NCI-H146 (cell line): Measurements from ENCODE around the gene DTNB.
"Not testable (repeated sequence)": the region's sequence is repeated elsewhere in the genome, so short reads cannot be mapped to it uniquely, and the experiment has no call there.

ENCODE experiments used
- DNase-seq: peaks from one replicate; lab custom pipeline; 2025; lab: John Stamatoyannopoulos, UW

DTNB gene

GRCh38 chr2:25684577-25685473 is 11.4 kb upstream of the DTNB start:
- peak; percentile 36 for DNase-seq

DNA sequence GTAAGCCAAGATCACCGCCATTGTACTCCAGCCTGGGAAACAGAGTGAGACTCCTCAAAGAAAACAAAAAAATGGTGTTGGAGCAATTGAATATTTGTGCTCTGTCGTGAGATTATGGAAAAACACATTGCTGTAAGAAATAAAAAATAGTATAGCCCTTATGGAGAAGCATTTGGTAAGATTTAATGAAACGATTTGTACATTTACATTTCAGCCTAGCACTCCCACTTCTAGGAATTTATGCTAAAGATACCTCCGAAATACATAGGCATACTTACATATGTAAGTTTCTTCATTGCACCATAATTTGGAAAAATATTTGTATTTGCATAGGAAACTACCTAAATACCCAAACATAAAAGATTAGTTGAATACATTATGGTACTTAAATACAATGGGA is 8.7 kb upstream of the DTNB start:
- no peak for DNase-seq

DNA sequence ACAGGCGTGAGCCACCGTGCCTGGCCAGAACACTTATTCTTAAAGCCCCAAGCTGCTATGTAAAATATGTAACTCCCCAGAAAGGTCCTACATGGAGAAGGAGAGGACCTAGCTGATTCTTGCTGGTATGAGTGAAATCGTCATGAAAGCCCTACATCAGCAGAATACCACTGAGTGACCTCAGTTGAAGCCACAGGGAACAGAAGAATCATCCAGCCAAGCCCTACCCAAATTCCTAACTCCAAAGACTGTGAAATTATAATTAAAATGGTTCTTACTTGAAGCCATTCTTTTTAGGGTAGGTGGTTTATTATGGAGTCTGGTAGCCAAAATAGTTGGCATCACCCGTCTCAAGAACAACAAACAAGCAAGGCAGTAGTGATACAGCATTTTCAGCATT is 4.5 kb upstream of the DTNB start:
- DNase-seq: no peak

DNA sequence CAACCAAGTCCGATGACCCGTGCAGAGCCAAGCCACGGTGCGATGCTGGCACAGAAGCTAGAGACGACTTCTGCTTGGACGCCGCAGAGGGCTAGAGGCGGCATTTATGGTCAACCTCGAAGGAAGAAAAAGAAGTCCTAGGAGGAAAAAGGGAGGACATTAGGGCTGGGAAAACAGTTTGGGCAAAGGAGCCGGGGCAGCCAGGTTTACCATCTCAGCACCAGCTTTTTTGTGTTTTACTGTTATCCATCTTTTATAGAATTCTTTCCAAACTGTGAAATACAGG is 643 bp upstream of the DTNB start:
- no peak for DNase-seq

DNA sequence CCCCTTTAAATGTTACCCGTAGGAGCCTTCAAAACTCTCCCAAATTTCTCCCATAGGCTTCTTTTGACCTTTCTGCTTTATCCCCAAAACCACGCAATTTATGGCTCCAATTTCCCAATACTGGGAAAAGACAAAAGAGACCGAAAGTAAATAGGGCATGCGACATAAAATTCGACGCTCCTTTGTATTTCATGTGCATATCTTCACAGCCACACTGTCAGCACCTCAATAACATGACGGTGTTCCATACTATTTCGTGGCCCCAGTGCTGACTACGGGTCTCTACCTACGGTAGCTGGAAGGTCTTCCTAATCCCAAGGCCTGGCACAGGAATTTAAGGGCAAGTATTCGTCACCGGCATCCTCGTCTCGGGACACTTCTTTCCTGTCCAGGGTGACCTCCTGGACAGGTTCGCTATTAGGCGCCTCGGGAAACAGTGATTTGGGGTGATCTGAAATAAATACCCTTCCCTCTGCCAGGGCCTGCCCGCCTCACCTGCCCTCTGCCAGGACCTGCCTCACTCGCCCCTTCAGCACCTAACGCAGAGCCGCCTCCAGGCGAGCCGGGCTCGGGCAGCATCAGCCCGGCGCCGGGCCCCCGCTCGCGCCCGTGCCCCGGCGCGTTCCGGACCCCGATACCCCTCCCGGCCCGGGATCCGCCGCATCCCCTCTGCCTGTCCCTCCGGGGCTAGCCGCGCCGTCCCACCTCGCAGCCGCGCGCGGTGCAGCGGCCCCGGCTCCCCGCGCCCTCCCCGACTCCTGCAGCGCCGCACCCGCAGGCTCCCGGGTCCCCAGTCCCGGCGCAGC is 680 bp downstream of the DTNB start:
- peak; percentile 68 for DNase-seq

- DNase-seq: no peak
Measured at GRCh38 chr2:25671622-25672021, 1.8 kb downstream of the DTNB start.

DNA sequence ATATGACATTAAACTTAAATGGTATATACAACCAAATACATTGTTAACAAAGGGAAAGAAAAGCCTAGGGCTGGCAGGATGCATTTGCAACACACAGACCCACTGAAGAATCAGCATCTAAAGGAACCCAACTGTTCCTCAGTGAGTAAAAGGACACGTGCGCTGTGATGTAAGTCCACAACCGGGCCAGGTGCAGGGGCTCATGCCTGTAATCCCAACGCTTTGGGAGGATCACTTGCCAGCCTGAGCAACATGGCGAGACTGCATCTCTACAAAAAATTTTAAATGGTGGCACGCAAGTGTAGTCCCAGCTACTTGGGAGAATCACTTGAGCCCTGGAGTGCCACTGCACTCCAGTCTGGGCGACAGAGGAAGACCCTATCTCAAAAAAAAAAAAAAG is 3.9 kb downstream of the DTNB start:
- DNase-seq: no peak

GRCh38 chr2:25666218-25666617 is 7.2 kb downstream of the DTNB start:
- DNase-seq: no peak

GRCh38 chr2:25665429-25665828 is 7.9 kb downstream of the DTNB start:
- not testable (repeated sequence) for DNase-seq

GRCh38 chr2:25664965-25665307 is 8.4 kb downstream of the DTNB start:
- DNase-seq: no peak

- peak; percentile 63 for DNase-seq
Measured at GRCh38 chr2:25664183-25664964, 9.0 kb downstream of the DTNB start.

GRCh38 chr2:25655316-25655715 is 18.1 kb downstream of the DTNB start:
- DNase-seq: no peak

DNA sequence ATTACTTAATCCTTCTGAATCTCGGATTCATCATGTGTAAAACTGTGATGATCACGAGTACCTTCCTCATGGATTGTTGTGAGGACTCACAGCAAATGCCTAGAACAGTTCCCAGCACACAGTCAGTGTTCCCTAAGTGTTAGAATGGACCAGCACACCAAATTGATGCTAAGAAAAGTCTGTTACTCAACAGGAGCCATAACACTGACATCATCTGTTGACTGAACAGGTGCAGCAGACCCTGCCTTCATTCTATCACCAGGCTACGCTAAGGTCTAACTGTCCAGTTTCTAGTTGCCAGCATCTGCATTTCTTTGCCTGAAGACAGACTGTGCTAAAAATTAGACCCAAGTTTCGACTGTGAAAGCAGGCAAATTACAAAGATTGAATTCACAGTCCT is 18.6 kb downstream of the DTNB start:
- no peak for DNase-seq

- DNase-seq: no peak
Measured at GRCh38 chr2:25651782-25652455, 21.5 kb downstream of the DTNB start.

DNA sequence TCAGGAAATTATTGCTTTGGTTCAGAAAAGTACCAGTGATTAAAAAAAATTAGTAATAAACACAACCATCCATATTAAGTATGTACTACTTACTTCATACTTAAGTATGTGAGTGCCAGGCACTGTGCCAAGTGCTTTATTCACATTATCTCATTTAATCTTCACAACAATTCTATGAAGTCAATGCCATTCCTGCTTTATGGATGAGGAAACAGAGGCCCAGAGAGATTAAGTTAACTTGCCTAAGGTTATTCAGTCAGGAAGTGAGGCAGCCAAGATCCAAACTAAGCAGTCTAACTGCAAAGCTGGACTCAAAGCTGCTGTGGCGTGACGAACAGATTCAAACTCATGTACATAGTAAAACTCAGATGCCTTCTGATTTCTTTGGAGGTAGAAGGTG is 22.3 kb downstream of the DTNB start:
- DNase-seq: no peak

DNA sequence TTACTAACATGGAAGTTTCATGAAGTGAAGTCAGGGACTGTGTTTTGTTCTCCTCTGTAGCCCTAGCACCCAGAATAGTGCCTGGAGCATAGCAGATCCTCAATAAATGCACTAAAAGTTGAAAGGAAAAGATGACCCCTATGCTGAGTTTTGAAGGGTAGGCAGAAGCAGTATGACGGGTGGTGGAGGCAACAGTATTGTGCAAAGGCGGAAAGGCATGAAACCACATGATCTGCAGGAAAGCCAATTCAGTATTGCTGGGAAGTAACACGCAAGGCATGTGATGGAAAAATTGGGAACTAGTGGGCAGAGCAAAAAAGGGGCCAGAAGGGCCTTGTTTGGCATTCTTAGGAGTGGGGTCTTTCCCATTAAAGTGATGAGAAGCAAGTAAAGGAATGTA is 23.1 kb downstream of the DTNB start:
- no peak for DNase-seq

DNA sequence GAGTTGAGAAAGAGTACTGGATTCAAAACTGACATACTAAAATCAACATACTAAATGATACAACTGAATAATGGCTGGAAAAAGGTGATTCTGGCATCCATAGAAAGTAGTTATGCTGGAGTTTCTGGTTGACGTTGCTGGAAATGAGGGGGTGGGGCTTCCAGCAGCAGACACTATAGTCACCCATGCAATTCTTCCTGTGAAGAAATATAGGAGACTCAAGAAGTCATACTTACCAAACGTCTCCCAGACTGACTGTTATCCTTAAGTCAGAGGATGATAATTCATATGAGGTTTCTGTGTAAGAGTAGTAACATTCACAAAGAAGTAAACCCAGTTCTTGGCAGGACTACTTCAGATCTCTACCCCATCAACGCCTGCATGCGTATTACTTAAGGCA is 23.6 kb downstream of the DTNB start:
- DNase-seq: no peak

- no peak for DNase-seq
Measured at GRCh38 chr2:25642298-25642697, 31.1 kb downstream of the DTNB start.

GRCh38 chr2:25639696-25640095 is 33.7 kb downstream of the DTNB start:
- DNase-seq: no peak

DNA sequence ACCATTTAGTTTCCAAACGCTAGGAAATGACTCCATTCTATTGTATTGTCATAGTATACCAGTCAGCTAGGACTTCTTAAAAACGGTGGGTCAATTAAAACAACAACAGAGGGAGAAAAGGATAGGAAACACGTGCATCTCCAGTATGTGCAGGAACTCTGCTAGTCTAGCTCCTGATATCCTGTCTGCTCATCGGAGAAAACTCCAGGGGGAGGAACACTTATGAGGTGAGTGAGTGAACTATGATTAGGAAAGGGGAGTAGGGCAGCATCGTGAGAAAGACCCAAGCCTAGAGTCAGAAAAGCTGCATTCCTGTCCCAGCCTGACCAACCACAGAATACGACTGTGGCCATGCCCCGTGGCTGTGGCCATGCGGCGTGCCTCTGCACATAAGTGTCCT is 34.2 kb downstream of the DTNB start:
- no peak for DNase-seq

DNA sequence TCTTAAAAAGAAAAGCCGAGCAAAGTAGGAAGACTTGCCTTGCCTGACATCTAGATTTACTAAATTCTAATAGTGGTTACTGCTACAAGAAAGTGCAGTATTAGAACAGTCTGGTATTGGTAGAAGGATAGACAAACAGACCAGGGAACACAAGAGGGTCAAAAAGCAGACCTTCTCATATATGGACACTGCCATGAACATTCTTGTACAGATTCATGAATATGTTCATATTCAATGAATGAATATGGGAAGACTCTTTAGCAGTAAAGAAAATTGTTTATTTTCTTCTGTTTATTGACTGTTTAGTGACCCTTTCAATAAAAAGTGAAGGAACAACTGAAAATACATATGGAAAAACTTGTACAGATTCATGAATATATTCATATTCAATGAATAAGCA is 37.6 kb downstream of the DTNB start:
- DNase-seq: no peak

- DNase-seq: not testable (repeated sequence)
Measured at GRCh38 chr2:25633801-25634200, 39.6 kb downstream of the DTNB start.
